ENCODE measurements around the gene SORCS2. TPM values are rescaled to one million over a fixed set of nuclear protein-coding genes. Genes with fewer than 3 reads are reported as not detected.

Gene SORCS2
- total RNA-seq, 1 experiment from 2014 or later: not detected

DNA sequence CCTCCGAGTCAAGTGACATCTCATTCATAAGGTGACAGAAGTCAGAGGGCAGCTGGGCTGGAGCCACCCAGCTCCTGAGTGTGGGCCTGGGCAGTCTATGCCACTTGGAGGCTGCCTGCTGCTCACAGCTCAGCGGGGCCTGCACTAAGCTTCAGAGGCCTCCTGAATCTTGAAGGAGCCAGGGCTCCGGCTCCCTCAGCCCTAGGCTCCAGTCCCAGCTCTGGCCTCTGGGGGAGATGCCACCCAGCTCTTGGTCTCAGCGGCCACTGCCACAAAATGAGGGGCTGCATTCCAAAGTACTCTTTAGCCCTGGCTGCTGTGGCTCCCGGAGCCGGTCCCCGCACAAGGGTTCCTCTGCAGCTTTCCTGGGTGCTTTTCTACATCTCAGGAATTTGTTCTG lies 275.1 kb downstream of the SORCS2 start:
- BruUV-seq (replicated peaks): no TSS peak
- no peak overlapping the region for H3K27ac Mint-ChIP-seq (ENCODE audit: low read depth, unreplicated experiment)
- no peaks in the 10 kb centered on the region for H3K36me3 Mint-ChIP-seq (ENCODE audit: insufficient read depth, unreplicated experiment)
- no peaks in the 10 kb centered on the region for H3K9me3 Mint-ChIP-seq (ENCODE audit: unreplicated experiment)
- intact Hi-C loops (cut with micrococcal nuclease): no loop called here
- no peak for DNase-seq (ENCODE audit: unreplicated experiment)
- H3K27me3 Mint-ChIP-seq (ENCODE audit: insufficient read depth, unreplicated experiment): peaks cover 48% of the 10 kb centered on the region
- ChIA-PET POLR2A (interaction anchor here (1.1 kb wide), 1 partner anchor 9 kb away, joined by 4 read pairs; no protein-coding TSS in a partner anchor), CTCF (interaction anchor here (0.5 kb wide), 1 partner anchor 12 kb away, joined by 3 read pairs; no protein-coding TSS in a partner anchor)
- TF ChIP-seq, protein P1, sequence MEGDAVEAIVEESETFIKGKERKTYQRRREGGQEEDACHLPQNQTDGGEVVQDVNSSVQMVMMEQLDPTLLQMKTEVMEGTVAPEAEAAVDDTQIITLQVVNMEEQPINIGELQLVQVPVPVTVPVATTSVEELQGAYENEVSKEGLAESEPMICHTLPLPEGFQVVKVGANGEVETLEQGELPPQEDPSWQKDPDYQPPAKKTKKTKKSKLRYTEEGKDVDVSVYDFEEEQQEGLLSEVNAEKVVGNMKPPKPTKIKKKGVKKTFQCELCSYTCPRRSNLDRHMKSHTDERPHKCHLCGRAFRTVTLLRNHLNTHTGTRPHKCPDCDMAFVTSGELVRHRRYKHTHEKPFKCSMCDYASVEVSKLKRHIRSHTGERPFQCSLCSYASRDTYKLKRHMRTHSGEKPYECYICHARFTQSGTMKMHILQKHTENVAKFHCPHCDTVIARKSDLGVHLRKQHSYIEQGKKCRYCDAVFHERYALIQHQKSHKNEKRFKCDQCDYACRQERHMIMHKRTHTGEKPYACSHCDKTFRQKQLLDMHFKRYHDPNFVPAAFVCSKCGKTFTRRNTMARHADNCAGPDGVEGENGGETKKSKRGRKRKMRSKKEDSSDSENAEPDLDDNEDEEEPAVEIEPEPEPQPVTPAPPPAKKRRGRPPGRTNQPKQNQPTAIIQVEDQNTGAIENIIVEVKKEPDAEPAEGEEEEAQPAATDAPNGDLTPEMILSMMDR (IDR thresholded peaks at IDR 0.05; ENCODE audit: unreplicated experiment): no peak
- no peak overlapping the region for H3K4me3 Mint-ChIP-seq (ENCODE audit: unreplicated experiment)
- H3K4me1 Mint-ChIP-seq (ENCODE audit: insufficient read depth, unreplicated experiment): peaks cover 4% of the 10 kb centered on the region

DNA sequence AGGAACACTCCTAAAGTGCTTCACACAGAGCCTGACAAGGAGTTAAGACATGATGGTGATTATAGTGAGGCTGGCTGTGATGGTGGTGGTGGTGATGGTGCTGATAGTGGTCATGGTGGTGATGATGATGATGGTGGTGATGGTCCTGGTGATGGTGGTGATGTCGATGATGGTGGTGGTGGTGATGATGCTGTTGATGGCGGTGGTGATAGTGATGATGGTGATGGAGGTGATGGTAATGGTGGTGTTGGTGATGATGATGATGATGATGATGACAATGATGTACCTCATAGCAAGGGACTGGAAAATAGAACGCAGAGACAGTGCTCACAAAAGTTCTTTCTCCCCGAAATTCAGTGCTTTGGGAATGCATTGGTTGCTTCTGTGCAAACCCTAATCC lies 276.7 kb downstream of the SORCS2 start:
- DNase-seq (ENCODE audit: unreplicated experiment): no peak
- Mint-ChIP-seq H3K4me3 (ENCODE audit: unreplicated experiment) (no peak overlapping the region), H3K27ac (ENCODE audit: low read depth, unreplicated experiment) (no peak overlapping the region), H3K9me3 (ENCODE audit: unreplicated experiment) (no peaks in the 10 kb centered on the region), H3K27me3 (ENCODE audit: insufficient read depth, unreplicated experiment) (peaks cover 60% of the 10 kb centered on the region), H3K4me1 (ENCODE audit: insufficient read depth, unreplicated experiment) (no peaks in the 10 kb centered on the region), H3K36me3 (ENCODE audit: insufficient read depth, unreplicated experiment) (no peaks in the 10 kb centered on the region)
- TF ChIP-seq, protein P1 (IDR thresholded peaks at IDR 0.05; ENCODE audit: unreplicated experiment): no peak
- BruUV-seq (replicated peaks): no TSS peak
- CTCF ChIA-PET: interaction anchor here (0.9 kb wide), 1 partner anchor 251 kb away, joined by 3 read pairs; no protein-coding TSS in a partner anchor
- intact Hi-C loops (cut with micrococcal nuclease): no loop called here
- POLR2A ChIA-PET: interaction anchor here (1.0 kb wide), 1 partner anchor 111 kb away, joined by 4 read pairs; no protein-coding TSS in a partner anchor

DNA sequence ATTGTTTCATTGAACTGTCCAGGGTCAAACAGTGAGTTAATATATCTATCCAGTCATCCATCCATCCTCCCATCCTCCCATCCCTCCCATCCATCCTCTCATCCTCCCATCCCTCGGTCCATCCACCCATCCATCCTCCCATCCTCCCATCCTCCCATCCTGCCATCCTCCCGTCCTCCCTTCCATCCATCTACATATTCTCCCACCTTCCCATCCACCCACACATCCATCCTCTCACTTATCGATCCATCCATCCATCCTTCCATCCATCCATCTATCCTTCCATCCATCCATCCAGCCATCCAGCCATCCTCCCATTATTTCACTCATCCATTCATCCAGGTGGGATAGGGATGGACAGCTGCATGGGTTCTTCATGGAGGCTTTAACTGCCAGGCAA lies 277.8 kb downstream of the SORCS2 start:
- TF ChIP-seq, protein P1 (IDR thresholded peaks at IDR 0.05; ENCODE audit: unreplicated experiment): no peak

DNA sequence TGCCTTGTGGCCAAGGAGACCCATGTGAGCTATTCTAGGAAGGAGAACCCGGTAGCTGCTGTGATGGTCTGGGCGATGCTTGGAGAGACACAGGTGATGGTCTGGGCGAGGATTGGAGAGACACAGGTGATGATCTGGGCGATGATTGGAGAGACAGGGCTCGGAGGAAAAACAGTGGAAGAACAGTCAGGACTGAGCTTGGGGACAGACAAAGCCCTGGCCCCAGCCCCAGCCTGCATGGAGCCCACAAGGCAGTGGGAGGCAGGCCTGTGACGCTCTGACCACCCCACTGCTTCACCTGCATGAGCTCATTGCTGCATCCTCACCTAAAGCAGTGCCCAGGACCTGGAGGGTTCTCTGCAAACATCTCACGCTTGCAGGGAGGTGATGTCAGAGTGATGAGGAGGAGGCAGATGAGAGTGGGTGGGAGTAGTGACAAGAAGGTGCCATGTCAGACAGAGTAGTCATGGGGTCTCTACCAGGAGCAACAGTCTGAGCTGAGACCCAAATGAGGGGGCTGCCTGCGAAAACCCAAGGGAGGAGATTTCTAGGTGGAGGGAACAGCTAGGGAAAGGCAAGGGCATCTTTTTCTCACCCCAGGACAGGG lies 278.3 kb downstream of the SORCS2 start:
- POLR2A ChIA-PET: no interaction called here
- TF ChIP-seq, protein P1 (IDR thresholded peaks at IDR 0.05; ENCODE audit: unreplicated experiment): no peak
- BruUV-seq (replicated peaks): no TSS peak
- Mint-ChIP-seq H3K27ac (ENCODE audit: low read depth, unreplicated experiment) (no peak overlapping the region), H3K36me3 (ENCODE audit: insufficient read depth, unreplicated experiment) (no peaks in the 10 kb centered on the region), H3K27me3 (ENCODE audit: insufficient read depth, unreplicated experiment) (peaks cover 60% of the 10 kb centered on the region), H3K4me1 (ENCODE audit: insufficient read depth, unreplicated experiment) (no peaks in the 10 kb centered on the region), H3K9me3 (ENCODE audit: unreplicated experiment) (no peaks in the 10 kb centered on the region), H3K4me3 (ENCODE audit: unreplicated experiment) (no peak overlapping the region)
- DNase-seq (ENCODE audit: unreplicated experiment): no peak
- CTCF ChIA-PET: interaction anchor here (0.6 to 1.4 kb wide), 5 partner anchors 9 to 1204 kb away, joined by 3 to 5 read pairs (median 3); no protein-coding TSS in a partner anchor
- intact Hi-C loops (cut with micrococcal nuclease): no loop called here

More for the DNA sequence above, 277.8 kb downstream of the SORCS2 start:
- Mint-ChIP-seq H3K4me3 (ENCODE audit: unreplicated experiment) (no peak overlapping the region), H3K9me3 (ENCODE audit: unreplicated experiment) (no peaks in the 10 kb centered on the region), H3K36me3 (ENCODE audit: insufficient read depth, unreplicated experiment) (no peaks in the 10 kb centered on the region), H3K4me1 (ENCODE audit: insufficient read depth, unreplicated experiment) (no peaks in the 10 kb centered on the region), H3K27me3 (ENCODE audit: insufficient read depth, unreplicated experiment) (peaks cover 60% of the 10 kb centered on the region), H3K27ac (ENCODE audit: low read depth, unreplicated experiment) (no peak overlapping the region)
- ChIA-PET CTCF (interaction anchor here (0.7 to 1.4 kb wide), 3 partner anchors 9 to 1204 kb away, joined by 3 to 5 read pairs (median 3); no protein-coding TSS in a partner anchor), POLR2A (interaction anchor here (1.0 kb wide), 1 partner anchor 112 kb away, joined by 4 read pairs; no protein-coding TSS in a partner anchor)
- intact Hi-C loops (cut with micrococcal nuclease): no loop called here
- no TSS peak for BruUV-seq (replicated peaks)
- DNase-seq (ENCODE audit: unreplicated experiment): no peak

Data from MCF 10A (cell line).